DOHH2 (cell line): Measurements from ENCODE around the gene WNT10A.

ENCODE experiments used
- H3F3A ChIP-seq: fragments of 200-600 bp; sonication (generic), shearing (Covaris generic); 2 replicates; pipeline ENCODE4 v1.6.0; 2016; ENCODE audit warnings: antibody characterized with exemption, mild to moderate bottlenecking; ENCODE audit not compliant: control insufficient read depth, insufficient read depth
- H3K27ac ChIP-seq: fragments of 200-600 bp; sonication (generic); 2 replicates; pipeline ENCODE4 v1.5.1; 2014; ENCODE audit warnings: low read depth, mild to moderate bottlenecking, low read length, moderate library complexity
- H3K27me3 ChIP-seq: fragments of 200-600 bp; sonication (generic); 2 replicates; pipeline ENCODE4 v1.6.1; 2014; ENCODE audit warnings: mild to moderate bottlenecking, low read length, mixed read lengths; ENCODE audit not compliant: control insufficient read depth
- H3K36me3 ChIP-seq: fragments of 200-600 bp; sonication (generic); 2 replicates; pipeline ENCODE4 v1.6.1; 2014; ENCODE audit warnings: mild to moderate bottlenecking, low read length, moderate library complexity, mixed read lengths; ENCODE audit not compliant: control insufficient read depth
- H3K4me1 ChIP-seq: fragments of 200-600 bp; sonication (generic); 2 replicates; pipeline ENCODE4 v1.6.1; 2014; ENCODE audit warnings: mild to moderate bottlenecking, low read length, mixed read lengths; ENCODE audit not compliant: control insufficient read depth
- H3K4me2 ChIP-seq: fragments of 200-600 bp; sonication (generic); 2 replicates; pipeline ENCODE4 v1.6.0; 2014; ENCODE audit warnings: mild to moderate bottlenecking, low read length, moderate library complexity
- H3K4me3 ChIP-seq: fragments of 200-600 bp; sonication (generic); 2 replicates; pipeline ENCODE4 v1.5.1; 2014; ENCODE audit warnings: mild to moderate bottlenecking, low read length, mixed read lengths
- H3K79me2 ChIP-seq: fragments of 200-600 bp; sonication (generic); 2 replicates; pipeline ENCODE4 v1.6.1; 2014; ENCODE audit warnings: mild to moderate bottlenecking, low read length, mixed read lengths; ENCODE audit not compliant: control insufficient read depth
- H3K9me2 ChIP-seq: fragments of 200-600 bp; sonication (generic); replicated peaks from 2 replicates; pipeline ENCODE4 v1.6.1; 2014; ENCODE audit warnings: mild to moderate bottlenecking, low read length, mixed read lengths; ENCODE audit not compliant: control insufficient read depth
- H3K9me3 ChIP-seq: fragments of 200-600 bp; sonication (generic); 2 replicates; pipeline ENCODE4 v1.6.1; 2014; ENCODE audit warnings: antibody characterized with exemption, low read length, mixed read lengths; ENCODE audit not compliant: control insufficient read depth, insufficient read depth
- H4K20me1 ChIP-seq: fragments of 200-600 bp; sonication (generic); 2 replicates; pipeline ENCODE4 v1.6.0; 2014; ENCODE audit warnings: low read depth, mild to moderate bottlenecking, antibody characterized with exemption, low read length, moderate library complexity; ENCODE audit not compliant: control insufficient read depth, insufficient read depth
- EZH2phosphoT487 ChIP-seq: fragments of 200-600 bp; sonication (generic); IDR thresholded peaks from 2 replicates; pipeline ENCODE4 v1.6.1; 2017; ENCODE audit warnings: borderline replicate concordance, mild to moderate bottlenecking, antibody characterized with exemption, low read length, moderate library complexity, mixed read lengths
- TF ChIP-seq, protein P1 (sequence below): fragments of 200-600 bp; sonication (generic); IDR thresholded peaks from one replicate; pipeline ENCODE4 v1.5.1; 2014; ENCODE audit warnings: antibody characterized with exemption, mild to moderate bottlenecking, low read depth, low read length; ENCODE audit not compliant: poor library complexity, severe bottlenecking

Gene WNT10A

DNA sequence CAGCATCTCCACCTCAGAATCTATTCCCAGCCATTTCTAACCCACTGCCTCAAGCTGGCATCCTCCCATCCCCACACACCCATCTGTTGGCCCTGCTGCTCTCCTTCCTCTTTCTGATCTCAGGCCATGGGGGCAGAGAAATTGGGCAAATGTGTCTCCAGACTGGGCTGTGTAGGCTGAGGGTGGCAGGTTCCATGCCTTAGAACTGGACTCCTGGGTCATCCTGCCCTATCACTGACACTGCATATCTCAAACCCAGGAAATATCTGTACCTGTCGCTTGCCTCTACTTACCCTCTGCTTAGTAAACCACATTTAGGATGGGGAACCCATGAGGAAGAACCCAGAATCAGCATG is 1.8 kb downstream of the WNT10A start:
- no peaks in the 10 kb centered on the region for H3K79me2 ChIP-seq
- no peaks in the 10 kb centered on the region for H4K20me1 ChIP-seq
- H3K4me1 ChIP-seq, result peaks cover 97% of the 10 kb centered on the region
- peaks cover 18% of the 10 kb centered on the region for H3F3A ChIP-seq
- no peak overlapping the region for H3K27ac ChIP-seq
- no peaks in the 10 kb centered on the region for H3K9me3 ChIP-seq
- no peaks in the 10 kb centered on the region for H3K9me2 ChIP-seq
- H3K4me3 ChIP-seq, result peak overlapping the region; percentile 75
- TF ChIP-seq, protein P1, sequence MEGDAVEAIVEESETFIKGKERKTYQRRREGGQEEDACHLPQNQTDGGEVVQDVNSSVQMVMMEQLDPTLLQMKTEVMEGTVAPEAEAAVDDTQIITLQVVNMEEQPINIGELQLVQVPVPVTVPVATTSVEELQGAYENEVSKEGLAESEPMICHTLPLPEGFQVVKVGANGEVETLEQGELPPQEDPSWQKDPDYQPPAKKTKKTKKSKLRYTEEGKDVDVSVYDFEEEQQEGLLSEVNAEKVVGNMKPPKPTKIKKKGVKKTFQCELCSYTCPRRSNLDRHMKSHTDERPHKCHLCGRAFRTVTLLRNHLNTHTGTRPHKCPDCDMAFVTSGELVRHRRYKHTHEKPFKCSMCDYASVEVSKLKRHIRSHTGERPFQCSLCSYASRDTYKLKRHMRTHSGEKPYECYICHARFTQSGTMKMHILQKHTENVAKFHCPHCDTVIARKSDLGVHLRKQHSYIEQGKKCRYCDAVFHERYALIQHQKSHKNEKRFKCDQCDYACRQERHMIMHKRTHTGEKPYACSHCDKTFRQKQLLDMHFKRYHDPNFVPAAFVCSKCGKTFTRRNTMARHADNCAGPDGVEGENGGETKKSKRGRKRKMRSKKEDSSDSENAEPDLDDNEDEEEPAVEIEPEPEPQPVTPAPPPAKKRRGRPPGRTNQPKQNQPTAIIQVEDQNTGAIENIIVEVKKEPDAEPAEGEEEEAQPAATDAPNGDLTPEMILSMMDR, result no peak
- H3K27me3 ChIP-seq, result peaks cover 41% of the 10 kb centered on the region
- H3K36me3 ChIP-seq, result peaks cover 6% of the 10 kb centered on the region; the same call in 1 of the 2 replicates
- H3K4me2 ChIP-seq, result peak overlapping the region; percentile 84

- Histone ChIP-seq H3K27ac (no peak overlapping the region), H3K79me2 (no peaks in the 10 kb centered on the region), H3K36me3 (peaks cover 6% of the 10 kb centered on the region; the same call in 1 of the 2 replicates), H3K27me3 (peaks cover 41% of the 10 kb centered on the region), H3K4me3 (peak overlapping the region; percentile 75), H3F3A (peaks cover 18% of the 10 kb centered on the region), H3K4me1 (peaks cover 94% of the 10 kb centered on the region), H4K20me1 (no peaks in the 10 kb centered on the region), H3K9me3 (no peaks in the 10 kb centered on the region), H3K9me2 (no peaks in the 10 kb centered on the region), H3K4me2 (peak overlapping the region; percentile 84)
- TF ChIP-seq EZH2phosphoT487, result no peak
- TF ChIP-seq, protein P1, result no peak
Observed at GRCh38 chr2:218882866-218883366, 2.3 kb downstream of the WNT10A start.

GRCh38 chr2:218883491-218884490 is 3.1 kb downstream of the WNT10A start:
- Histone ChIP-seq H3K4me2 (peak overlapping the region; percentile 84), H3K9me2 (no peaks in the 10 kb centered on the region), H3K9me3 (no peaks in the 10 kb centered on the region), H3K27me3 (peaks cover 41% of the 10 kb centered on the region), H3F3A (peaks cover 18% of the 10 kb centered on the region), H3K27ac (no peak overlapping the region), H3K4me3 (peak overlapping the region; percentile 75), H3K36me3 (peaks cover 6% of the 10 kb centered on the region; the same call in 1 of the 2 replicates), H3K4me1 (peaks cover 86% of the 10 kb centered on the region), H4K20me1 (no peaks in the 10 kb centered on the region), H3K79me2 (no peaks in the 10 kb centered on the region)
- TF ChIP-seq, protein P1, result no peak
- TF ChIP-seq EZH2phosphoT487, result peak; percentile 80; the same call in 1 of the 2 replicates
